Activated naive CD8-positive, alpha-beta T cell treated with anti-CD3 and anti-CD28 coated beads, Interleukin-2, amount 50 U/mL, for 24 hours (primary cell): ENCODE data around the gene OR10H3.

Experiments
- ATAC-seq: fragments of 150-1000 bp; cut with Tn5 transposase; one replicate; pipeline ENCODE4 v1.10.0; 2021
- DNase-seq: peaks from one replicate; pipeline ENCODE4 v3.0.0; 2021
- H3K27ac Mint-ChIP-seq: one replicate; pipeline ENCODE4 v1.8.0; 2021; ENCODE audit warnings: mild to moderate bottlenecking, mixed read lengths
- H3K27me3 Mint-ChIP-seq: one replicate; pipeline ENCODE4 v1.8.0; 2021; ENCODE audit warnings: mixed read lengths
- H3K36me3 Mint-ChIP-seq: one replicate; pipeline ENCODE4 v1.8.0; 2021; ENCODE audit warnings: low read depth, mixed read lengths
- H3K4me1 Mint-ChIP-seq: one replicate; pipeline ENCODE4 v1.8.0; 2021; ENCODE audit warnings: mixed read lengths
- H3K4me3 Mint-ChIP-seq: one replicate; pipeline ENCODE4 v1.8.0; 2021; ENCODE audit warnings: mild to moderate bottlenecking, moderate library complexity, mixed read lengths
- H3K9me3 Mint-ChIP-seq: one replicate; pipeline ENCODE4 v1.8.0; 2021; ENCODE audit warnings: mixed read lengths

The OR10H3 gene, protein sequence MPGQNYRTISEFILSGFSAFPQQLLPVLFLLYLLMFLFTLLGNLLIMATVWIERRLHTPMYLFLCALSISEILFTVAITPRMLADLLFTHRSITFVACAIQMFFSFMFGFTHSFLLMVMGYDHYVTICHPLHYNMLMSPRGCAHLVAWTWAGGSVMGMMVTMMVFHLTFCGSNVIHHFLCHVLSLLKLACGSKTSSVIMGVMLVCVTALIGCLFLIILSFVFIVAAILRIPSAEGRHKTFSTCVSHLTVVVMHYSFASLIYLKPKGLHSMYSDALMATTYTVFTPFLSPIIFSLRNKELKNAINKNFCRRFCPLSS

DNA sequence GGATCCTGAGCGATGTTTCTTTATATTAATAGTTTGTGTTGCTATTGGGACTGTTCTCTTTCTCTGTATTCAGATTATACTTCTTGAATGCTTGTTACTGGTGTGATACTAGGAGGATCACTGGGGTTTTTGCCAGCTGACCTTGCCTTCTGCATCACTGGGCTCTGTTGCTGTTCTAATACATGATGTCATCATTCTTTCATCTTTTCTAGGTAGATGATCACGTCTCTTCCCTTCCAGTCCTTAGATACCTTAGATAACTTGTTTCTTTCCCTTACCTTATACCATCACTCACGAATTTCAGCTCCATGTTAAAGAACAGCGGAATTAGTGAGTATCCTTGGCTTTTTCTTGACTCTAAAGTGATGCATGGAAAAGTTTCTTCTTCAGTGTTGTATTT lies at the start of gene OR10H3:
OR10H3 (plus strand) TSS at position 264 of the 400 bp plus-strand sequence. CDS start 3,408 bp downstream, outside the sequence.
- no peaks in the 10 kb centered on the region for H3K4me1 Mint-ChIP-seq
- ATAC-seq (no peak), DNase-seq (no peak)
- H3K4me3 Mint-ChIP-seq, result no peak within 1 kb of the TSS
- peaks cover 5% of the 10 kb centered on the region for H3K36me3 Mint-ChIP-seq
- H3K27me3 Mint-ChIP-seq, result peaks cover 9% of the 10 kb centered on the region
- peaks cover 15% of the 10 kb centered on the region for H3K9me3 Mint-ChIP-seq
- H3K27ac Mint-ChIP-seq, result no peak within 1 kb of the TSS

GRCh38 chr19:15696654-15697194 lies 41.1 kb upstream of the OR10H3 start:
- Mint-ChIP-seq H3K27ac (no peak overlapping the region), H3K27me3 (peaks cover 26% of the 10 kb centered on the region), H3K9me3 (no peaks in the 10 kb centered on the region), H3K4me1 (no peaks in the 10 kb centered on the region), H3K4me3 (no peak overlapping the region), H3K36me3 (no peaks in the 10 kb centered on the region)
- DNase-seq, result no peak
- no peak for ATAC-seq

GRCh38 chr19:15701757-15702533 lies 35.8 kb upstream of the OR10H3 start:
- Mint-ChIP-seq H3K27me3 (peaks cover 41% of the 10 kb centered on the region), H3K27ac (no peak overlapping the region), H3K9me3 (no peaks in the 10 kb centered on the region), H3K4me1 (no peaks in the 10 kb centered on the region), H3K4me3 (no peak overlapping the region), H3K36me3 (no peaks in the 10 kb centered on the region)
- DNase-seq (no peak), ATAC-seq (no peak)

- no peak for ATAC-seq
- H3K36me3 Mint-ChIP-seq, result no peaks in the 10 kb centered on the region
- H3K4me1 Mint-ChIP-seq, result no peaks in the 10 kb centered on the region
- peak; percentile 21 for DNase-seq
- H3K9me3 Mint-ChIP-seq, result no peaks in the 10 kb centered on the region
- H3K27me3 Mint-ChIP-seq, result peaks cover 42% of the 10 kb centered on the region
- no peak overlapping the region for H3K27ac Mint-ChIP-seq
- H3K4me3 Mint-ChIP-seq, result no peak overlapping the region
These were observed 35.3 kb upstream of the OR10H3 start for GRCh38 chr19:15702534-15702930.

- peaks cover 17% of the 10 kb centered on the region for H3K27me3 Mint-ChIP-seq
- no peaks in the 10 kb centered on the region for H3K36me3 Mint-ChIP-seq
- no peak overlapping the region for H3K4me3 Mint-ChIP-seq
- no peaks in the 10 kb centered on the region for H3K4me1 Mint-ChIP-seq
- H3K27ac Mint-ChIP-seq, result no peak overlapping the region
- ATAC-seq (no peak), DNase-seq (no peak)
- H3K9me3 Mint-ChIP-seq, result peaks cover 5% of the 10 kb centered on the region
These were observed 23.1 kb upstream of the OR10H3 start for GRCh38 chr19:15714638-15715037.

DNA sequence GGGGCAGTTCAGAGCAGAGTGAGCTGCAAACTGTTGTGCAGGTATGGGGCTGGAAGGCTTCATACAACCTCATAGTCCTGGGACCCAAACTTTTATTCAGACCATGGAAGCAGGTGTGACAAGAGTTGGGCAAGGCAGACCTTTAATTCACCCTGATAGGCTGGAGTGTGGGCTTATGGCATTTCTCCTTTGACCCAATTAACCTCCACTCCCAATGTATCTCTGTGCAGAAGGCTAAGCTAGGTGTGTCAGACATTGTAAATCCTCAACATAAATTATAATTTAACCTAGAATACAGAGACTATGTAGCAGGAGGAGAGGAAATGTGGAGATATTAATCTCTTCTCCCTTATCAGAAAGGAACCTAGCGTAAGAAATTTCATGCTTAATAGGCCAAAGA lies 22.1 kb upstream of the OR10H3 start:
- no peak overlapping the region for H3K4me3 Mint-ChIP-seq

DNA sequence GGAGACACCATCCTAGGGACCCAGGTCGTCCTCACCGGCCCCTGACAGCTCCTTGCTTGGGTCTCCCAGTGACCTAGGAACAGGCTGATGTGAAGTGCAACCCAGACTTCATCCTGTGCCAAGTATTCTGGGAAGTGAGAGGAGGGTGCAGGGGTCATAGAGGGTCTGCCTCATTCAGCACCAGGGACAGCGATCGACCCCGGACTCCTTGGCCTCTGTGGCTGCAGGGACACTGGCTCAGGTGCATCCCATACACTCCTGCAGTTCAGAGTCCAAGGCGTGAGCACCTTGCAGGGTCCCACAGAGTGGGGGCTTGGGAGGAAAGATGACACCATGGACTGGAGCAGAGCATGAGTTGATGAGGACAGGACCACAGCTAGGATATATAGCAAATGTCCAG lies 20.0 kb upstream of the OR10H3 start:
- Mint-ChIP-seq H3K27me3 (peaks cover 30% of the 10 kb centered on the region), H3K36me3 (no peaks in the 10 kb centered on the region), H3K4me3 (no peak overlapping the region), H3K27ac (no peak overlapping the region), H3K9me3 (no peaks in the 10 kb centered on the region), H3K4me1 (no peaks in the 10 kb centered on the region)
- no peak for ATAC-seq
- DNase-seq, result no peak

More for the DNA sequence above, 22.1 kb upstream of the OR10H3 start:
- Mint-ChIP-seq H3K9me3 (peaks cover 5% of the 10 kb centered on the region), H3K4me1 (no peaks in the 10 kb centered on the region), H3K36me3 (no peaks in the 10 kb centered on the region), H3K27ac (no peak overlapping the region), H3K27me3 (peaks cover 18% of the 10 kb centered on the region)
- ATAC-seq (no peak), DNase-seq (no peak)

- no peak for DNase-seq
- no peaks in the 10 kb centered on the region for H3K9me3 Mint-ChIP-seq
- H3K27me3 Mint-ChIP-seq, result peaks cover 41% of the 10 kb centered on the region
- ATAC-seq, result no peak
- no peak overlapping the region for H3K4me3 Mint-ChIP-seq
- H3K4me1 Mint-ChIP-seq, result no peaks in the 10 kb centered on the region
- no peaks in the 10 kb centered on the region for H3K36me3 Mint-ChIP-seq
- H3K27ac Mint-ChIP-seq, result no peak overlapping the region
These were observed 16.5 kb upstream of the OR10H3 start for GRCh38 chr19:15721268-15721667.

DNA sequence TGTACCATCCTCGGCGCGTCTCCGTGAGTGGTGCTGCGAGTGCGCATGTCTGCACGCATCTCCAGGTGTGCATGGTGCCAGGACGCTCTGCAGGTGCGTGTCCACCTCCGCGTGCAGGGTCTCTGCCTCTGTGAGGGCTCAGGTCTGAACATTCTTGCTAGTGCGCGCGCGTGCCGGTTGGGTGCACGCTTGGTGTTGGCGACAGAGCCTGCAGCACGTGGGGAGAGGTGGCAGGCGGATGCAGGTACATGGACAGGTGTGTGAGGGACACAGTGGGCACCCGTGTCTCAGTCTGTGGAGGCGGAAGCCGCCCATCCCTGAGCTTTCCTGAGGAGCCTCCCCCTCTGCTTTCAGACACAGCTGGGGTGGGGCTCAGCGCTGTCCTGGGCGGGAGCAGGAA lies 14.8 kb upstream of the OR10H3 start:
- ATAC-seq (no peak), DNase-seq (no peak)
- Mint-ChIP-seq H3K4me3 (no peak overlapping the region), H3K27me3 (peaks cover 41% of the 10 kb centered on the region), H3K36me3 (no peaks in the 10 kb centered on the region), H3K27ac (no peak overlapping the region), H3K9me3 (no peaks in the 10 kb centered on the region), H3K4me1 (no peaks in the 10 kb centered on the region)

DNA sequence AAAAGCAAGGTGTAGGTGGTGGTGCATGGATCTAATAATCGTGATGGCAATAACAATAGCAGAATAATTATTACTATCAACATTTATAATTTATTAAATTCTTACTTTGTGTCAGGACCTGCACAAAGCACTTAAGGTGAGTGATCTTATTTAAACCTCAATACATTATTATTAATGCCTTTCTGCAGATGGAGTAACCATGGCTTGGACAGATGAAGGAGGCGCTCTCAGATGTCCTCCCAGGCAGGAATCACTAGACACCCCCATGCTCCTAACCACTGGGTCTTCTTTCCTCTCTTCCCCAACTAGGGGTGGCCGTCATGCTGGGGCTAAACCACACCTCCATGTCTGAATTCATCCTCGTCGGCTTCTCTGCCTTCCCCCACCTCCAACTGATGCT lies 10.1 kb upstream of the OR10H3 start, which contains the start of gene OR10H2:
OR10H2 (plus strand) TSS at position 301 of the 400 bp plus-strand sequence; CDS start at position 321, 20 bp downstream.
- Mint-ChIP-seq H3K36me3 (no peaks in the 10 kb centered on the region), H3K4me1 (no peaks in the 10 kb centered on the region), H3K27ac (no peak within 1 kb of the TSS), H3K4me3 (no peak within 1 kb of the TSS), H3K27me3 (peaks cover 26% of the 10 kb centered on the region), H3K9me3 (no peaks in the 10 kb centered on the region)
- DNase-seq (no peak), ATAC-seq (no peak)

GRCh38 chr19:15730538-15730937 lies 7.2 kb upstream of the OR10H3 start:
- Mint-ChIP-seq H3K4me1 (no peaks in the 10 kb centered on the region), H3K9me3 (no peaks in the 10 kb centered on the region), H3K27me3 (peaks cover 13% of the 10 kb centered on the region), H3K27ac (peak overlapping the region; percentile 10), H3K36me3 (no peaks in the 10 kb centered on the region), H3K4me3 (no peak overlapping the region)
- no peak for ATAC-seq
- DNase-seq, result no peak

GRCh38 chr19:15732388-15732787 lies 5.4 kb upstream of the OR10H3 start:
- no peak for ATAC-seq
- H3K27me3 Mint-ChIP-seq, result peaks cover 8% of the 10 kb centered on the region
- no peak for DNase-seq
- H3K4me1 Mint-ChIP-seq, result no peaks in the 10 kb centered on the region
- H3K36me3 Mint-ChIP-seq, result no peaks in the 10 kb centered on the region
- no peak overlapping the region for H3K4me3 Mint-ChIP-seq
- H3K9me3 Mint-ChIP-seq, result no peaks in the 10 kb centered on the region
- no peak overlapping the region for H3K27ac Mint-ChIP-seq

DNA sequence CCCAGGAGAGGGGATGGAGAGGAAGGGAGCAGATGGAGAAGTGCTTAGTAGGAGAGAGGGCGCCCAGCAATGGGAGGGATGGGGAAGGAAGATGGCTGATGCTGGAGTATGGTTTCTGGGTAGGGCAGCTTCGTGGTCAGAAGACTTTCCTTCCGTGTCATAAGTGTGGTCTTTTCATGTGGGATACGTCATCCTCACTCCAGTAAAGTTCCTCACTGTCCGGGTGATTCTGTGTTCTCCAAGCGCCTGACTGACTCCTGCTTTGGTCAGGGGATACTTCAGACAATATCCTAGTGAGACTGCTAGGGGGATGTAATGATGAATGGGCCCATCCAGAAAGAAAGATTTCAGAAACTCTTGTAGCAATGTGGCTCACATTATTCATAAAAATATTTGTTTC lies 3.9 kb upstream of the OR10H3 start:
- Mint-ChIP-seq H3K27me3 (no peaks in the 10 kb centered on the region), H3K36me3 (no peaks in the 10 kb centered on the region), H3K4me3 (no peak overlapping the region), H3K27ac (no peak overlapping the region), H3K4me1 (no peaks in the 10 kb centered on the region), H3K9me3 (no peaks in the 10 kb centered on the region)
- DNase-seq (no peak), ATAC-seq (no peak)

- Mint-ChIP-seq H3K36me3 (peaks cover 5% of the 10 kb centered on the region), H3K27me3 (peaks cover 22% of the 10 kb centered on the region), H3K4me1 (no peaks in the 10 kb centered on the region), H3K27ac (no peak overlapping the region), H3K4me3 (no peak overlapping the region), H3K9me3 (peaks cover 15% of the 10 kb centered on the region)
- DNase-seq, result no peak
- ATAC-seq, result no peak
These were observed 3.0 kb downstream of the OR10H3 start for GRCh38 chr19:15740785-15741184.

GRCh38 chr19:15748239-15748638 lies 10.5 kb downstream of the OR10H3 start:
- H3K27ac Mint-ChIP-seq, result no peak overlapping the region
- no peak overlapping the region for H3K4me3 Mint-ChIP-seq
- no peaks in the 10 kb centered on the region for H3K4me1 Mint-ChIP-seq
- no peaks in the 10 kb centered on the region for H3K9me3 Mint-ChIP-seq
- H3K27me3 Mint-ChIP-seq, result peaks cover 56% of the 10 kb centered on the region
- H3K36me3 Mint-ChIP-seq, result no peaks in the 10 kb centered on the region
- no peak for DNase-seq
- no peak for ATAC-seq
